ENCODE measurements around the gene TBC1D5.
A peak's percentile ranks its signal among the peaks of the same experiment; 100 is the strongest.
"Not testable (repeated sequence)": the region's sequence is repeated elsewhere in the genome, so short reads cannot be mapped to it uniquely, and the experiment has no call there.

TBC1D5 gene

DNA sequence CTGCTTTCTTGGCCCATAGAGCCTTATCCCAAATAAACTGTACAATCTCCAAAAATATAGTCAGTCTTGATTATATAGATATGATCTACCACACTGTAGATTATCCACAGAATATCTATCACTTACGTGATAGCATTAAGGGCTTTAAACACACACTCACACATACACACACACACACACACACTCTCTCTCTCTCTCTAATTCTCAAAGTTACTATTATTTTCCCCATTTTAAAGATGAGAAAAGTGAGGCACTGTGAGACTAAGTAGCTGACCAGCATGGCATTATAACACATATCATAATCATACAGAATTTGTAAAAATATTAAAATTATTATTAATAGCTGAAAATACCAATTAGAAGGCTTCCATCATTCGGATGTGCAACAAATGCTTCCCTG is 4.2 kb downstream of the TBC1D5 start:
- Mint-ChIP-seq H3K4me3 (no peak overlapping the region), H3K27me3 (ENCODE audit: low read depth, poor library complexity) (no peaks in the 10 kb centered on the region), H3K27ac (no peak overlapping the region), H3K9me3 (peaks cover 2% of the 10 kb centered on the region), H3K4me1 (peaks cover 57% of the 10 kb centered on the region), H3K36me3 (ENCODE audit: low read depth) (peaks cover 41% of the 10 kb centered on the region)
- DNase-seq = no peak
- TF ChIP-seq, protein P1, sequence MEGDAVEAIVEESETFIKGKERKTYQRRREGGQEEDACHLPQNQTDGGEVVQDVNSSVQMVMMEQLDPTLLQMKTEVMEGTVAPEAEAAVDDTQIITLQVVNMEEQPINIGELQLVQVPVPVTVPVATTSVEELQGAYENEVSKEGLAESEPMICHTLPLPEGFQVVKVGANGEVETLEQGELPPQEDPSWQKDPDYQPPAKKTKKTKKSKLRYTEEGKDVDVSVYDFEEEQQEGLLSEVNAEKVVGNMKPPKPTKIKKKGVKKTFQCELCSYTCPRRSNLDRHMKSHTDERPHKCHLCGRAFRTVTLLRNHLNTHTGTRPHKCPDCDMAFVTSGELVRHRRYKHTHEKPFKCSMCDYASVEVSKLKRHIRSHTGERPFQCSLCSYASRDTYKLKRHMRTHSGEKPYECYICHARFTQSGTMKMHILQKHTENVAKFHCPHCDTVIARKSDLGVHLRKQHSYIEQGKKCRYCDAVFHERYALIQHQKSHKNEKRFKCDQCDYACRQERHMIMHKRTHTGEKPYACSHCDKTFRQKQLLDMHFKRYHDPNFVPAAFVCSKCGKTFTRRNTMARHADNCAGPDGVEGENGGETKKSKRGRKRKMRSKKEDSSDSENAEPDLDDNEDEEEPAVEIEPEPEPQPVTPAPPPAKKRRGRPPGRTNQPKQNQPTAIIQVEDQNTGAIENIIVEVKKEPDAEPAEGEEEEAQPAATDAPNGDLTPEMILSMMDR (IDR thresholded peaks at IDR 0.05) = no peak

DNA sequence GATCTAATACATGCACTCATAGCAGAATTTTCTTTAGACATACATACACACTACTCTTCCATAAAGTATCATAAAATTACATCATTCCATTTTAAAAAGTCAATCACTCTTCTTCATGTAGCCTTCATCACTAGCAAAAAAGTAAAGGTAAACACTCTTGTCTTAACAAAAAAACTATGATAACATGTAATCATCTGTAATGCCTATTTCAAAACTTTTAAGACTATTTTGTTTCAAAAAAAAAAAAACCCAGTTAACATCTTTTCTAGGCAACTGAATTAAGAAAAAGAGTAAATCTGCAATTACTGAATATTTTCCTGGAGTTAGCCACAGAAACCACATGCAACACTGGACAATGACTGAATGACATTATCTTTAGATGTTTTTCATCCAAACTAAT is 4.8 kb downstream of the TBC1D5 start:
- DNase-seq = no peak
- peaks cover 54% of the 10 kb centered on the region for H3K4me1 Mint-ChIP-seq
- H3K4me3 Mint-ChIP-seq = no peak overlapping the region
- no peaks in the 10 kb centered on the region for H3K27me3 Mint-ChIP-seq (ENCODE audit: low read depth, poor library complexity)
- peaks cover 48% of the 10 kb centered on the region for H3K36me3 Mint-ChIP-seq (ENCODE audit: low read depth)
- TF ChIP-seq, protein P1 (IDR thresholded peaks at IDR 0.05) = no peak
- H3K27ac Mint-ChIP-seq = no peak overlapping the region
- H3K9me3 Mint-ChIP-seq = peaks cover 8% of the 10 kb centered on the region

DNA sequence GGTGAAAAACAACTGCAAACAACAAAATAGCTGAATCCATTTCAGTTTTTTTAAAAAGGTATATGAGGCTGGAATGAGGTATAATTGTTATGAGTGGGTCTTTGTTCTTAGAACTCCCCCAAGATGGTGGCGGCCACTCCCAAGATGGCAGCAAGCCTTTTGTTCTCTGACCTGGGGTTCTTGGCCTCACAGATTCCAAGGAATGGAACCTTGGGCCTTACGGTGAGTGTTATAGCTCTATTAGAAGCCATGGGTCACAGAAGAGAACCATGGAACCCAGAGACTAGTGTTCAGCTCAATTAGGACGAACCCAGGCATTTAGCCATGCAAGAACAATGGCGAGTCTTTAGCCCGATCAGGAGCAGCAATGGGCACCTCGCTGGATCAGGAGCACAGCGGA is 7.1 kb downstream of the TBC1D5 start:
- Mint-ChIP-seq H3K4me1 (peaks cover 40% of the 10 kb centered on the region), H3K36me3 (ENCODE audit: low read depth) (peaks cover 67% of the 10 kb centered on the region), H3K27ac (peak overlapping the region; percentile 93), H3K9me3 (peaks cover 21% of the 10 kb centered on the region)
- H3K27me3 Mint-ChIP-seq (ENCODE audit: low read depth, poor library complexity); H3K4me3 Mint-ChIP-seq; DNase-seq: not testable (repeated sequence)

DNA sequence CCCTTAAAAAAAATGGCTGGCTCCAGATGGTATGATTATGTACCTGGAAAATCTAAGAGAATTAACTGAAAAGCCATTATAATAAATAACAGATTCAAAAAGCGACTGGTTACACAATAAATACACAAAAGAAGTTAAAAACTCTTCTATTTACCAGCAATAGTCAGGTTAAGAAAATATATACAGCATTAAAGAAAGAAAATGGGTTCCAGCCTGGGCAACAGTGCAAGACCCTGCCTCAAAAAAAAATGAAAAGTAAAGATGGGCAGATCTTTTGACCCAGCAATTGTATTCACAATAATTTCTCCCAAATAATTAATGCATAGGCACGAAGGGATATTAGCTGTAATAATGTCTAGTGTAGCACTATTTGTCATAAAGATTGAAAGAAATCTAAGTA is 8.7 kb downstream of the TBC1D5 start:
- no peak for DNase-seq
- peaks cover 73% of the 10 kb centered on the region for H3K36me3 Mint-ChIP-seq (ENCODE audit: low read depth)
- H3K4me1 Mint-ChIP-seq = peaks cover 28% of the 10 kb centered on the region

DNA sequence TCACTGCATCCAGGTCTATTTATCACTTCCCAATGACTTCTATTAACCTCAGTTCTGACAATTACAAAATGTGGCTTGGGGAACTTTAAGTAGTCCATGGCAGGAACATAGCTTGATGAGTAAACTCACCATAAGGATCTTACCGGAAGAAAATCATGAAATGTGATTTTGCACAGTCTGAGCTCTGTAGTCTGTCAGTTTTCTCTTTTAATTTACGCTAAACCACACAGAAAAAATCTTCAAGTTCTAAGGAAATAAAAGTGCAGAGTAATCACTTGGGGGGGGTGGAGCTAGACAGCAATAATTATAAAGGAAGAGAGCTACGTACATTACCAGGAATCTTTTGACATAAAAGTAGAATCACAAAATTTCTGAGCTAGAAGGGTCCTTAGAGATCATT is 9.2 kb downstream of the TBC1D5 start:
- H3K4me1 Mint-ChIP-seq = peaks cover 23% of the 10 kb centered on the region
- no peak for DNase-seq
- no peak overlapping the region for H3K27ac Mint-ChIP-seq
- peaks cover 78% of the 10 kb centered on the region for H3K36me3 Mint-ChIP-seq (ENCODE audit: low read depth)
- H3K9me3 Mint-ChIP-seq = peaks cover 35% of the 10 kb centered on the region
- H3K4me3 Mint-ChIP-seq = no peak overlapping the region
- TF ChIP-seq, protein P1 (IDR thresholded peaks at IDR 0.05) = no peak
- H3K27me3 Mint-ChIP-seq (ENCODE audit: low read depth, poor library complexity) = no peaks in the 10 kb centered on the region

More for the DNA sequence above, 8.7 kb downstream of the TBC1D5 start:
- no peaks in the 10 kb centered on the region for H3K27me3 Mint-ChIP-seq (ENCODE audit: low read depth, poor library complexity)
- TF ChIP-seq, protein P1 (IDR thresholded peaks at IDR 0.05) = no peak
- H3K27ac Mint-ChIP-seq = no peak overlapping the region
- H3K4me3 Mint-ChIP-seq = no peak overlapping the region
- peaks cover 32% of the 10 kb centered on the region for H3K9me3 Mint-ChIP-seq

DNA sequence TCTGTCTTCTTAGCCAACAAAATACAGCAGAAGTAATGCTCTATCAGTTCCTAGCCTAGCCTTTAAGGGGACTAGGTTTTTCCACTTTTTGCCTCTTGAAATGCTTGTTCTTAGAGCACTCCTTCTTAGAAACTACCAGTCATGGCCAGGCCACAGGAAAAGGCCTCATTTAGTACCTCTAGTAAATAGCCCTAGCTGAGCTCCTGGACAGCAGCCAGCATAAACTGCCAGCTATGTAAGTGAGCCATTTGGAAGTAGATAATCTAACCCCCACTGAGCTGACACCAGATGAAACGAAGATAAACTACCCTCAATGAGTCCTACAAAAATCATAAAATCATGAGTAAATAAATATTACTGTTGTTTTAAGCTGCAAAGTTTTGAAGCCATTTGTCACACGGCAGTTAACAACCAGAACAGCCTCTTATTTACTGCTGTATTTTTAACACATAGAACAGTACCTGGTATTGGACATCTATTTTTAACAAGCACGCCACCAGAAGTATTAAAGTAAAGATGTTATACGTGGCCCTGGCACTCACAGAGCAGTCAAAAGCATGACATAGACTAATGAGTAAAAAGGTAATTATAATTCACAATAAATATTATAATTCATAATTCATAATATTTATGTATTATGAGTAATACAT is 12.0 kb downstream of the TBC1D5 start:
- Mint-ChIP-seq H3K27me3 (ENCODE audit: low read depth, poor library complexity) (no peaks in the 10 kb centered on the region), H3K9me3 (peaks cover 63% of the 10 kb centered on the region), H3K4me1 (peaks cover 7% of the 10 kb centered on the region), H3K27ac (peak overlapping the region; percentile 97), H3K4me3 (no peak overlapping the region), H3K36me3 (ENCODE audit: low read depth) (peaks cover 91% of the 10 kb centered on the region)
- TF ChIP-seq, protein P1 (IDR thresholded peaks at IDR 0.05) = no peak
- DNase-seq = no peak

Data from nephron progenitor cell (in vitro differentiated cells).